SK-N-SH (cell line): ENCODE data around the gene TBRG1.

Source experiments
- CTCF ChIP-seq: fragments of 200-600 bp; sonication (generic); IDR thresholded peaks from 2 replicates; pipeline ENCODE4 v1.6.1; 2017; ENCODE audit warnings: antibody characterized with exemption, mild to moderate bottlenecking, moderate library complexity
- FOSL2 ChIP-seq: IDR thresholded peaks from 2 replicates; pipeline ENCODE4 v1.4.0; 2012; ENCODE audit warnings: low read depth, mild to moderate bottlenecking, moderate library complexity, borderline replicate concordance
- NFIC ChIP-seq: IDR thresholded peaks from 2 replicates; pipeline ENCODE4 v1.4.0; 2012; ENCODE audit warnings: borderline replicate concordance
- PBX3 ChIP-seq: IDR thresholded peaks from 2 replicates; pipeline ENCODE4; 2012
- POLR2AphosphoS5 ChIP-seq: IDR thresholded peaks from 2 replicates; pipeline ENCODE4 v1.6.1; 2012; ENCODE audit warnings: low read depth, low read length
- RAD21 ChIP-seq: IDR thresholded peaks from 2 replicates; pipeline ENCODE4 v1.6.1; 2012; ENCODE audit warnings: mild to moderate bottlenecking, low read length

GRCh38 chr11:124662106-124662505 is 39.4 kb downstream of the TBRG1 start:
- TF ChIP-seq POLR2AphosphoS5 (no peak), CTCF (no peak), PBX3 (no peak), FOSL2 (no peak), NFIC (no peak), RAD21 (no peak)
